GM21576 (cell line): ENCODE results near the gene SDF2.
"Not testable (repeated sequence)": the region's sequence is repeated elsewhere in the genome, so short reads cannot be mapped to it uniquely, and the experiment has no call there.

ENCODE experiments used
- ATAC-seq: cut with Tn5 transposase; IDR thresholded peaks from one replicate; pipeline ENCODE4 v1.9.1; 2021; ENCODE audit warnings: mild to moderate bottlenecking, moderate library complexity; ENCODE audit not compliant: unreplicated experiment

Gene SDF2

DNA sequence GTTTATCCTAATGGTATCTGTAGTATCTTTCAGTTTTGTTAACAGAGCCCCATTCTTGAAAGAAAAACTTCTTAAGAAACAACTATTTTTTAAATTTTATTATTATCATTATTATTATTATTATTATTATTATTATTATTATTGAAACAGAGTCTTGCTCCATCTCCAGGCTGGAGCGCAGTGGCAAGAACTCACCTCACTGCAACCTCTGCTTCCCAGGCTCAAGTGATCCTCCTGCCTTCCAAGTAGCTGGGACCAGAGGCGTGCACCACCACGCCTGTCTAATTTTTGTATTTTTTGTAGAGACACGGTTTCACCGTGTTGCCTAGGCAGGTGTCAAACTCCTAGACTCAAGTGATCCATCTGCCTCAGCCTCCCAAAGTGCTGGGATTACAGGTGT, 23.7 kb upstream of the SDF2 start:
- no peak for ATAC-seq

DNA sequence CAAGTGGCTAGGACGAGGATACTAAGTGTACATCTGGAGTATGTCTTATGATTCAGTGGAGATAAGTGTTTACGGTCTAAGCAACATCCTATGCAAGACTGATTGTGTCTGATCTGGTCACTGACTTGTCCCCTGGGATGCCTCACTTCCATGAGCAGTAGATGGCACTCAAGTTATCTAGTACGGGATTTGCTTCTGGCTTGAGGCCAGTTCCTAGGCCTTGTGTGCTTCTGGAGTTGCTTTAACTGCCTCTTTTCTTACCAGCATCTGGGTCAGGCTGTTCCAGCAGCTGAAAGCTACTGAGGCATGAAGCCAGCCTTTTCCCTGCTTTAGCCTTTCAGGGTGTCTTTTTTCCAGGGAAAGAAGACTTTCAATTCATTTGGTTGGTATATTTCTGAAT, 23.3 kb upstream of the SDF2 start:
- ATAC-seq, result no peak

- no peak for ATAC-seq
Observed at GRCh38 chr17:28682655-28683054, 20.9 kb upstream of the SDF2 start.

DNA sequence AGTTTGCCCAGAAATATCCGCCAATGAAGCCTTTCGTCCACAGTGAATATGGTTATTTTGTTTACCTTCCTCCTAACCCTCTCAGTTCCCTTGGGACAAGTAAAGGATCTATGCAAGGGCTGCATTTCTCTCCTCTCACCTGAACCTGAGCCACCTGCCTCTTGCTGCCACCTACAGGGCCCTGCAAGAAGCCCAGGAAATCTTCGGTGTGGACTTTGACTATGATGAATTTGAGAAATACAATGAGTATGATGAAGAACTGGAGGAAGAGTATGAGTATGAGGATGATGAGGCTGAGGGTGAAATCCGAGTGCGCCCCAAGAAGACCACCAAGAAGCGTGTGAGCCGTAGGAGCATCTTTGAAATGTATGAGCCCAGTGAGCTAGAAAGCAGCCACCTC, 14.3 kb upstream of the SDF2 start:
- no peak for ATAC-seq

DNA sequence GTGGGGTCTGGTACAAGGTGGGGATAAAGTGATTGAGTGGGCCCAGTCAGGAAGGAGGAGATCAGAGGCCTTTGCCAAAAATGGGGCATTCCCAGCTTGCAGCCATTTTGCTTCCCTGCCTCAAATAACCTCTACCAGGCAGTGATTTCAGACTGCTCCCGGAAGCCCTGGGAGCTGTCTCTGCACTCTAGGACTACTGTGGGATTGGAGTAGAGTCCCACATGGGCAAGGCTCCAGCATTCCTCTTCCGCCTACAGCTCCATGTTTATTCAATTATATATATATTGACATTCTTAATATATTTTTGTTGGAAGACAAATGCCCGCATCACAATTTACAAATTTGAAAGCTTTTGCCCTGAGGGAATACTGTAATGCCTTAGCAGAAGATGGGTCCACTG, 13.8 kb upstream of the SDF2 start:
- no peak for ATAC-seq

DNA sequence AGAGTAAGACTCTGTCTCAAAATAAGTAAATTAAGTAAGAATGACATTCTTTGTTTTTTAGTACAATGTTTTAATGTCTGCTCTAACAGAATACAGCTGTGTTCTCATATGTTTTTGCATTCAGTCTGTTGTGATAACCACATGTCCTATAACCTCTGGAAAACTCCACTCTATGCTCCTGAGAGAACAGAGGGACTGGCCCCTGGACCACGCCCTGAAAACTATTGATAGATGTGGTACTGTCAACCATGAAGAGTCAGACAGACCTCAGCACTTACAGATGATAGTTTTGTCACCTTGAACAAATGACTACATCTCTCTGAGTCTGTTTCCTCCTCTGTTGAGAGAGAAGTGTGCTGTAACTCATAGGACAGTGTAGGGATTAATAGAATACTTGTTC, 8.2 kb upstream of the SDF2 start:
- no peak for ATAC-seq

- ATAC-seq, result no peak
Observed at GRCh38 chr17:28667870-28668269, 6.2 kb upstream of the SDF2 start.

- ATAC-seq, result no peak
Observed at GRCh38 chr17:28665994-28666393, 4.3 kb upstream of the SDF2 start.

GRCh38 chr17:28663723-28664122, 2.0 kb upstream of the SDF2 start:
- no peak for ATAC-seq

- ATAC-seq, result no peak
Observed at GRCh38 chr17:28662527-28662829, 772 bp upstream of the SDF2 start.

- not testable (repeated sequence) for ATAC-seq
Observed at GRCh38 chr17:28659497-28659881, 2.2 kb downstream of the SDF2 start.

- not testable (repeated sequence) for ATAC-seq
Observed at GRCh38 chr17:28658766-28659496, 2.8 kb downstream of the SDF2 start.

GRCh38 chr17:28658342-28658741, 3.4 kb downstream of the SDF2 start:
- not testable (repeated sequence) for ATAC-seq

DNA sequence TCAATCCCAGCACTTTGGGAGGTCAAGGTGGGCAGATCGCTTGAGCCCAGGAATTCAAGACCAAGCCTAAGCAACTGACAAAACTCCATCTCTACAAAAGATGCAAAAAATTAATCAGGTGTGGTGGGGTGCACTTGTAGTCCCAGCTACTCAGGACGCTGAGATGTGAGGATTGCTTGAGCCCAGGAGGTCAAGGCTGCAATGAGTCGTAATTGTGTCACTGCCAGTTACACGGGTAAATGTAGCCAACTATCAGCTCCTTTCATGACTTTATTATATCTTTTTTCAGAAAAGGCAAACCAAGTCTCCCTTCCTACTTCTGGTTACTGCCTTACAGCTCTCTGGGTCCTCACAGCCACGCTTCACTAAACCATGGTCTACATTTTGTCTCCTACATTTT, 4.0 kb downstream of the SDF2 start:
- no peak for ATAC-seq

DNA sequence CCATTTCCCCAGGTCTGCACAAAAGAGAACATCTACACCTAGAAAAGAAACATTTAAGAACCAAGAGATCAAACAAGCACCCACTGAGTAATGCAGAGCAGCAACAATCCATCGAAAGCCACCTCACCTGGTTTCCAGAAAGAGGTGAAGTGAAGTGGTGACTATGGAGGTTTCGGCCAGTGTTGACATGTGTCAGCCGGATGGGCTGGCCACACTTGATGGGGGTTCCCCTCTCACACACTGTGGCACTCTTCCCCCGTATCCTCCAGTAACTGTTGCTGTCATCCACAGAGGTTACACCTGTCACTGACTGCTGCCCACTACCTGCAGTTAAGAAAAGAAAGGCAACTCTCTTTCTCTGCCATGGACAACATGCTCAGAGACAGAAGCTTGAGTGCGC, 6.5 kb downstream of the SDF2 start:
- ATAC-seq, result no peak

- no peak for ATAC-seq
Observed at GRCh38 chr17:28648698-28649097, 13.0 kb downstream of the SDF2 start.

GRCh38 chr17:28646039-28646754, 15.5 kb downstream of the SDF2 start:
- no peak for ATAC-seq

DNA sequence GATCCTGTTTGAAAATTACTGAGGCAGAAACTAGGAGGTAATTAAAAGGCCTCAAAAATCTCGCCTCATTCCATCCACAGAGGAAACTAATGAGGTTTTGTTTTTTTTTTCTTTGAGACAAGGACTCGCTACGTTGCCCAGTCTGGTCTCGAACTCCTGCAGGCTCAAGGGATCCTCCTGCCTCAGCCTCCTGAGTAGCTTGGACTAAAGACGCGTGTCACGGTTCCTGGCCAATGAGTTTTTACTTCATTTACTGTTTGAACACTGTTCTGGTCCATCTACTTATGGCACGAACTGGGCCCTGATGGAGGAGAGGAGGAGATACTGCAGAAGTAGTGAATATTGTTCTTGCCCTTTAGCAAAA, 16.1 kb downstream of the SDF2 start:
- ATAC-seq, result no peak

DNA sequence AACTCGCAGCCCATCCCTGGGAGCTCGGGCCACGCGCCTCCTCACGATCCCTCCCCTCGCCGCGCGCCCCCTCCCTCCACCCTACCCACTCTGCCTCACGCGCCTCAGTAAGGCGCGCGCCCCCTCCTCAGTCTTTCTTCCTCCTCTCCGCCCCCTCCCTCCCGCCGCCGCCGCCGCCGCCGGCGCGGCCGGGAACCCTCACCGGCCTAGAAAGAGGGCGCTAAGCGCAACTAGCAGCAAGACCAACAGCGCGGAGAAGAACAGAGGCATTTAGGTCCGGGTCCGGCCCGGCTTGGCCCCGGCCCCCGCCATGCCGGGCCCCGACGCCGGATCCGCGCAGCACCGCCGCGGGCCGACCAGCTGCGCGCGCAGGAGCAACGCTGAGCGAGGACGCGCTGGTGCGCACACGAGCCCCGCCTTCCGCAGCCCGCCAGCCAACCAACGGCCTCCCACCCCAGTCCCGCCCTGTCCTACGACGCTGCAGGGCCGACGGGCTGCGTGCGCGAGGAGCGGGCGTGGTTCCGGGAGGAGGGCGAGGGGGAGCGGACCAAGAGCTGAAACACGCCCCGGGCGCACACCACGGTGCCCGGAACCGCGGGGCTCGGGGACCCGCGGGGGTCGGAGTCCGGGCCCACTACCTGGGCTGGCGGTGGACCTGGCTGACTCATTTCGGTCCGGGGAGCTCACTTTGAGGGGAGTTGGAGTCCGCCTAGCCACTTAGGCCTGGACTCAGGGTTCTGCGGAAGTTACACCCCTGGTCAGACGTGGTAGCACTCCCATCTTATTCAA, 16.7 kb downstream of the SDF2 start, which contains the start of gene BLTP2:
Gene BLTP2, minus strand, starts transcription at position 372 of the 789 bp plus-strand sequence. Its CDS starts 102 bp downstream, at position 270.
- peak; percentile 79 for ATAC-seq

- ATAC-seq, result no peak
Observed at GRCh38 chr17:28643983-28644786, 17.5 kb downstream of the SDF2 start.

GRCh38 chr17:28641579-28641978, 20.1 kb downstream of the SDF2 start:
- no peak for ATAC-seq
